ENCODE data around the gene AASDH. TPM values are rescaled to one million over a fixed set of nuclear protein-coding genes. Genes with fewer than 3 reads are reported as not detected.

Gene AASDH
- total and polyA plus RNA-seq, 4 donors: 2.7 to 13.3 (median 9.1) TPM

- H3K36me3 ChIP-seq (ENCODE audit: control insufficient read depth in 4 of 4, insufficient read depth in 3 of 4, low read depth in 1 of 4, low read length in 3 of 4): no peaks in the 10 kb centered on the region
- no peak for DNase-seq (ENCODE audit: low spot score)
- no peaks in the 10 kb centered on the region for H3K9me3 ChIP-seq (ENCODE audit: control insufficient read depth in 4 of 4, low read length in 3 of 4)
- no peak overlapping the region for H3K9ac ChIP-seq (ENCODE audit: low read depth in 1 of 2, low read length in 2 of 2)
- no peak overlapping the region for H3K4me3 ChIP-seq (ENCODE audit: low read depth in 1 of 3, low read length in 3 of 3)
- H3K4me1 ChIP-seq (ENCODE audit: control insufficient read depth in 4 of 4, insufficient read depth in 4 of 4, low read length in 3 of 4): peaks cover 0 to 3% (median 0%) of the 10 kb centered on the region in 4 donors
- 75% methylated on average over 2 of the region's 2 CpGs for WGBS
- no peaks in the 10 kb centered on the region for H3K27me3 ChIP-seq (ENCODE audit: control insufficient read depth in 4 of 4, insufficient read depth in 4 of 4, low read length in 3 of 4)
- TF ChIP-seq JUND (IDR thresholded peaks at IDR 0.05) (no peak), TAF1 (conservative IDR thresholded peaks at IDR 0.05) (no peak), GABPA (IDR thresholded peaks at IDR 0.05 in 1 of 2, conservative IDR thresholded peaks at IDR 0.05 in 1 of 2) (no peak), SP1 (IDR thresholded peaks at IDR 0.05) (no peak)
- H3K27ac ChIP-seq (ENCODE audit: low read depth in 1 of 2, low read length in 2 of 2): no peak overlapping the region
Observed at GRCh38 chr4:56297776-56298175, 89.5 kb downstream of the AASDH start.

GRCh38 chr4:56296526-56296925, 90.8 kb downstream of the AASDH start:
- TF ChIP-seq TAF1 (conservative IDR thresholded peaks at IDR 0.05) (no peak), HNF4G (IDR thresholded peaks at IDR 0.05) (no peak), ZBTB33 (IDR thresholded peaks at IDR 0.05) (no peak), HNF4A (conservative IDR thresholded peaks at IDR 0.05) (no peak), YY1 (IDR thresholded peaks at IDR 0.05) (no peak), GABPA (IDR thresholded peaks at IDR 0.05 in 1 of 2, conservative IDR thresholded peaks at IDR 0.05 in 1 of 2) (no peak), ATF3 (IDR thresholded peaks at IDR 0.05) (no peak), RXRA (IDR thresholded peaks at IDR 0.05) (no peak), EGR1 (IDR thresholded peaks at IDR 0.05; ENCODE audit: low read depth in 2 of 2) (no peak), FOXA2 (IDR thresholded peaks at IDR 0.05) (no peak)
- Histone ChIP-seq H3K4me1 (ENCODE audit: control insufficient read depth in 4 of 4, insufficient read depth in 4 of 4, low read length in 3 of 4) (peaks cover 0 to 3% (median 0%) of the 10 kb centered on the region in 4 donors), H3K9ac (ENCODE audit: low read depth in 1 of 2, low read length in 2 of 2) (no peak overlapping the region), H3K27me3 (ENCODE audit: control insufficient read depth in 4 of 4, insufficient read depth in 4 of 4, low read length in 3 of 4) (no peaks in the 10 kb centered on the region), H3K9me3 (ENCODE audit: control insufficient read depth in 4 of 4, low read length in 3 of 4) (no peaks in the 10 kb centered on the region), H3K36me3 (ENCODE audit: control insufficient read depth in 4 of 4, insufficient read depth in 3 of 4, low read depth in 1 of 4, low read length in 3 of 4) (no peaks in the 10 kb centered on the region), H3K4me3 (ENCODE audit: low read depth in 1 of 3, low read length in 3 of 3) (no peak overlapping the region), H3K27ac (ENCODE audit: low read depth in 1 of 2, low read length in 2 of 2) (no peak overlapping the region)
- DNase-seq (ENCODE audit: low spot score): no peak
- WGBS: 63% methylated on average over 3 of the region's 3 CpGs

- no peak for DNase-seq (ENCODE audit: low spot score)
- no peak overlapping the region for H3K4me3 ChIP-seq (ENCODE audit: low read depth in 1 of 3, low read length in 3 of 3)
- H3K27me3 ChIP-seq (ENCODE audit: control insufficient read depth in 4 of 4, insufficient read depth in 4 of 4, low read length in 3 of 4): no peaks in the 10 kb centered on the region
- TF ChIP-seq ATF3 (IDR thresholded peaks at IDR 0.05): no peak
- H3K4me1 ChIP-seq (ENCODE audit: control insufficient read depth in 4 of 4, insufficient read depth in 4 of 4, low read length in 3 of 4): no peaks in the 10 kb centered on the region
- no peak overlapping the region for H3K27ac ChIP-seq (ENCODE audit: low read depth in 1 of 2, low read length in 2 of 2)
- H3K9me3 ChIP-seq (ENCODE audit: control insufficient read depth in 4 of 4, low read length in 3 of 4): no peaks in the 10 kb centered on the region
- no peaks in the 10 kb centered on the region for H3K36me3 ChIP-seq (ENCODE audit: control insufficient read depth in 4 of 4, insufficient read depth in 3 of 4, low read depth in 1 of 4, low read length in 3 of 4)
- no peak overlapping the region for H3K9ac ChIP-seq (ENCODE audit: low read depth in 1 of 2, low read length in 2 of 2)
Observed at GRCh38 chr4:56293121-56293520, 94.2 kb downstream of the AASDH start.

GRCh38 chr4:56289934-56290333, 97.4 kb downstream of the AASDH start:
- H3K9ac ChIP-seq (ENCODE audit: low read depth in 1 of 2, low read length in 2 of 2): no peak overlapping the region
- H3K27me3 ChIP-seq (ENCODE audit: control insufficient read depth in 4 of 4, insufficient read depth in 4 of 4, low read length in 3 of 4): no peaks in the 10 kb centered on the region
- TF ChIP-seq FOXA2 (IDR thresholded peaks at IDR 0.05) (no peak), NR2F2 (IDR thresholded peaks at IDR 0.05) (no peak), ATF3 (IDR thresholded peaks at IDR 0.05) (no peak), SP1 (IDR thresholded peaks at IDR 0.05) (no peak), RAD21 (IDR thresholded peaks at IDR 0.05) (no peak), GABPA (IDR thresholded peaks at IDR 0.05 in 1 of 2, conservative IDR thresholded peaks at IDR 0.05 in 1 of 2) (no peak), HNF4G (IDR thresholded peaks at IDR 0.05) (no peak), FOXA1 (IDR thresholded peaks at IDR 0.05) (no peak), CTCF (IDR thresholded peaks at IDR 0.05; ENCODE audit: low read depth, low read length, missing input control) (no peak), HNF4A (conservative IDR thresholded peaks at IDR 0.05) (no peak), MAX (IDR thresholded peaks at IDR 0.05) (no peak), TAF1 (conservative IDR thresholded peaks at IDR 0.05) (no peak)
- no peaks in the 10 kb centered on the region for H3K4me1 ChIP-seq (ENCODE audit: control insufficient read depth in 4 of 4, insufficient read depth in 4 of 4, low read length in 3 of 4)
- no peak overlapping the region for H3K4me3 ChIP-seq (ENCODE audit: low read depth in 1 of 3, low read length in 3 of 3)
- H3K36me3 ChIP-seq (ENCODE audit: control insufficient read depth in 4 of 4, insufficient read depth in 3 of 4, low read depth in 1 of 4, low read length in 3 of 4): no peaks in the 10 kb centered on the region
- H3K27ac ChIP-seq (ENCODE audit: low read depth in 1 of 2, low read length in 2 of 2): no peak overlapping the region
- no peaks in the 10 kb centered on the region for H3K9me3 ChIP-seq (ENCODE audit: control insufficient read depth in 4 of 4, low read length in 3 of 4)
- DNase-seq (ENCODE audit: low spot score): no peak
- WGBS: 67% methylated on average over 5 of the region's 5 CpGs
